A673 (cell line): Measurements from ENCODE around the gene AMBRA1. TPM values are rescaled to one million over a fixed set of nuclear protein-coding genes. Genes with fewer than 3 reads are reported as not detected.

Source experiments
- BruUV-seq: library from RNA; stranded (reverse); fragments of 400-500 nt; replicated peaks from 2 replicates; lab custom pipeline; 2021; lab: Mats Ljungman, UMichigan
- CTCF ChIA-PET: fragments of 300-600 bp; sonication (Branson Sonifier 250); formaldehyde crosslinking; loops from one replicate; lab custom pipeline; 2022; ENCODE audit warnings: antibody characterized with exemption; lab: Charles Lee
- POLR2A ChIA-PET: fragments of 300-600 bp; sonication (Branson Sonifier 250); formaldehyde crosslinking; loops from one replicate; lab custom pipeline; 2022; ENCODE audit warnings: antibody characterized with exemption; ENCODE audit not compliant: low non-redundant PET; lab: Charles Lee
- DNase-seq: peaks from one replicate; pipeline ENCODE4 v3.0.0-alpha.2; 2015; ENCODE audit warnings: low spot score
- H3K27ac ChIP-seq: fragments of 200-600 bp; sonication (generic); 2 replicates; pipeline ENCODE4 v1.5.1; 2016; ENCODE audit warnings: mixed run types, low read depth, mild to moderate bottlenecking, mixed read lengths, antibody characterized with exemption, low read length; ENCODE audit not compliant: poor library complexity, severe bottlenecking
- H3K27me3 ChIP-seq: fragments of 200-600 bp; sonication (generic); replicated peaks from 2 replicates; pipeline ENCODE4 v1.6.1; 2017; ENCODE audit warnings: mixed run types, low read depth, mild to moderate bottlenecking, mixed read lengths, antibody characterized with exemption, low read length; ENCODE audit not compliant: insufficient read depth, poor library complexity
- H3K36me3 ChIP-seq: fragments of 200-600 bp; sonication (generic); 2 replicates; pipeline ENCODE4 v1.6.1; 2016; ENCODE audit warnings: mixed run types, mild to moderate bottlenecking, mixed read lengths, antibody characterized with exemption, low read length; ENCODE audit not compliant: insufficient read depth, poor library complexity, severe bottlenecking
- H3K4me1 ChIP-seq: fragments of 200-600 bp; sonication (generic); 2 replicates; pipeline ENCODE4 v1.6.1; 2017; ENCODE audit warnings: mixed run types, mild to moderate bottlenecking, mixed read lengths, antibody characterized with exemption, low read length; ENCODE audit not compliant: insufficient read depth, poor library complexity, severe bottlenecking
- H3K4me3 ChIP-seq: fragments of 200-600 bp; sonication (generic); 2 replicates; pipeline ENCODE4 v1.5.1; 2016; ENCODE audit warnings: low read depth, mixed run types, mild to moderate bottlenecking, mixed read lengths, low read length; ENCODE audit not compliant: poor library complexity, severe bottlenecking
- H3K9me3 ChIP-seq: fragments of 200-600 bp; sonication (generic); 2 replicates; pipeline ENCODE4 v1.6.1; 2016; ENCODE audit warnings: mixed run types, low read depth, mild to moderate bottlenecking, mixed read lengths, antibody characterized with exemption, low read length; ENCODE audit not compliant: poor library complexity, severe bottlenecking
- EZH2 ChIP-seq: fragments of 200-600 bp; sonication (generic); IDR thresholded peaks from 2 replicates; pipeline ENCODE4 v1.6.1; 2017; ENCODE audit warnings: borderline replicate concordance, low read depth, mild to moderate bottlenecking, mixed read lengths, antibody characterized with exemption, low read length; ENCODE audit not compliant: poor library complexity, severe bottlenecking
- intact Hi-C: fragments of 100-400 bp; cut with micrococcal nuclease; formaldehyde crosslinking; loops from one replicate; pipeline ENCODE4 v1.10.0; 2022; ENCODE audit not compliant: unreplicated experiment
- total RNA-seq: library from RNA; stranded (reverse); gene quantifications from 2 replicates; pipeline ENCODE4 v1.2.3, GENCODE V29; 2021
- TF ChIP-seq, protein P1 (sequence below): fragments of 300-800, 200-600 bp; sonication (generic); conservative IDR thresholded peaks from 2 replicates; pipeline ENCODE4 v1.5.1; 2017; ENCODE audit warnings: low read depth, mild to moderate bottlenecking, antibody characterized with exemption, low read length, moderate library complexity, mixed read lengths

Gene AMBRA1
- total RNA-seq, 1 experiment from 2014 or later, result 78.1 TPM

- intact Hi-C loops, result no loop called here
- CTCF ChIA-PET, result interaction anchor here (0.6 to 1.0 kb wide), 2 partner anchors 24 to 172 kb away, joined by 3 to 6 read pairs; no protein-coding TSS in a partner anchor
- no peaks in the 10 kb centered on the region for H3K27me3 ChIP-seq
Observed at GRCh38 chr11:46376258-46377050, 217.4 kb downstream of the AMBRA1 start.

DNA sequence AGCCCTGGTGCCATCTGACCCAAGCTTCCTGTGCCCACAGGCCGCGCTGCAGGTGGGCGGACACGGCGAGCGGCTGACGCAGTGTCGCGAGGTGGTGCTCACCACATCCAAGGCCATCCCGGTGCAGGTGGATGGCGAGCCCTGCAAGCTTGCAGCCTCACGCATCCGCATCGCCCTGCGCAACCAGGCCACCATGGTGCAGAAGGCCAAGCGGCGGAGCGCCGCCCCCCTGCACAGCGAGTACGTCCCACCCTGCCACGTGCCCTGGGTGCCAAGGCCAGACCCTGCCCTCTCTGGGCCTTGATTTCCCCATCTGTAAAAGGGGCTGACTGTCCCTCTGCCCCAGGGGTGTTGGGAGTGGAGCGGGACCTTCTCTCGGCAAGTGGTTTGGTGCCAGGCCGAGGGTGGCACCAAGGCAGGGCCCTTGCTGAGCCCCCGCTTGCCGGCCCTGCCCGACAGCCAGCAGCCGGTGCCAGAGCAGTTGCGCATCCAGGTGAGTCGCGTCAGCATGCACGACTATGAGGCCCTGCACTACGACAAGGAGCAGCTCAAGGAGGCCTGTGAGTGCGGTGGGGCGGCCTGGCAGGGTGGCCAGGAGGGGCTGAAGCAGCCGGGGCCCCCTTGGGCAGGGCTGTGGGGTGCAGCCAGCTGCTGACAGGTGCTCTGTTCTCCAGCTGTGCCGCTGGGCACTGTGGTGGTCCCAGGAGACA, 218.3 kb downstream of the AMBRA1 start:
- Histone ChIP-seq H3K4me1 (peaks cover 4% of the 10 kb centered on the region), H3K36me3 (peaks cover 49% of the 10 kb centered on the region), H3K9me3 (no peaks in the 10 kb centered on the region), H3K27ac (no peak overlapping the region), H3K27me3 (no peaks in the 10 kb centered on the region), H3K4me3 (no peak overlapping the region)
- intact Hi-C loops, result no loop called here
- TF ChIP-seq, protein P1, sequence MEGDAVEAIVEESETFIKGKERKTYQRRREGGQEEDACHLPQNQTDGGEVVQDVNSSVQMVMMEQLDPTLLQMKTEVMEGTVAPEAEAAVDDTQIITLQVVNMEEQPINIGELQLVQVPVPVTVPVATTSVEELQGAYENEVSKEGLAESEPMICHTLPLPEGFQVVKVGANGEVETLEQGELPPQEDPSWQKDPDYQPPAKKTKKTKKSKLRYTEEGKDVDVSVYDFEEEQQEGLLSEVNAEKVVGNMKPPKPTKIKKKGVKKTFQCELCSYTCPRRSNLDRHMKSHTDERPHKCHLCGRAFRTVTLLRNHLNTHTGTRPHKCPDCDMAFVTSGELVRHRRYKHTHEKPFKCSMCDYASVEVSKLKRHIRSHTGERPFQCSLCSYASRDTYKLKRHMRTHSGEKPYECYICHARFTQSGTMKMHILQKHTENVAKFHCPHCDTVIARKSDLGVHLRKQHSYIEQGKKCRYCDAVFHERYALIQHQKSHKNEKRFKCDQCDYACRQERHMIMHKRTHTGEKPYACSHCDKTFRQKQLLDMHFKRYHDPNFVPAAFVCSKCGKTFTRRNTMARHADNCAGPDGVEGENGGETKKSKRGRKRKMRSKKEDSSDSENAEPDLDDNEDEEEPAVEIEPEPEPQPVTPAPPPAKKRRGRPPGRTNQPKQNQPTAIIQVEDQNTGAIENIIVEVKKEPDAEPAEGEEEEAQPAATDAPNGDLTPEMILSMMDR, result no peak
- no peak for TF ChIP-seq EZH2
- BruUV-seq, result no TSS peak
- ChIA-PET POLR2A (interaction anchor here (0.6 kb wide), 1 partner anchor 205 kb away, joined by 3 read pairs; no protein-coding TSS in a partner anchor), CTCF (interaction anchor here (1.0 kb wide), 1 partner anchor 23 kb away, joined by 6 read pairs; no protein-coding TSS in a partner anchor)
- DNase-seq, result no peak

More at GRCh38 chr11:46376258-46377050, 217.4 kb downstream of the AMBRA1 start:
- H3K9me3 ChIP-seq, result no peaks in the 10 kb centered on the region
- no TSS peak for BruUV-seq
- peaks cover 11% of the 10 kb centered on the region for H3K4me1 ChIP-seq
- H3K27ac ChIP-seq, result no peak overlapping the region
- peaks cover 45% of the 10 kb centered on the region for H3K36me3 ChIP-seq
- no peak for DNase-seq
- H3K4me3 ChIP-seq, result no peak overlapping the region
- TF ChIP-seq EZH2, result no peak
- TF ChIP-seq, protein P1, result no peak
- POLR2A ChIA-PET, result no interaction called here

- H3K9me3 ChIP-seq, result no peaks in the 10 kb centered on the region
- ChIA-PET POLR2A (interaction anchor here (0.7 kb wide), 1 partner anchor 9 kb away, joined by 3 read pairs; no protein-coding TSS in a partner anchor), CTCF (no interaction called here)
- no peak for DNase-seq
- intact Hi-C loops, result no loop called here
- TF ChIP-seq, protein P1, result no peak
- no peak for TF ChIP-seq EZH2
- H3K4me1 ChIP-seq, result peaks cover 1% of the 10 kb centered on the region
- no peak overlapping the region for H3K27ac ChIP-seq
- BruUV-seq, result no TSS peak
- H3K27me3 ChIP-seq, result no peaks in the 10 kb centered on the region
- no peak overlapping the region for H3K4me3 ChIP-seq
- peaks cover 56% of the 10 kb centered on the region for H3K36me3 ChIP-seq
Observed at GRCh38 chr11:46374815-46375214, 219.0 kb downstream of the AMBRA1 start.
